GM21825 (cell line): ENCODE data around the gene MVB12B.

Experiments used
- ATAC-seq: cut with Tn5 transposase; IDR thresholded peaks from one replicate; pipeline ENCODE4 v1.9.1; 2021; ENCODE audit warnings: mild to moderate bottlenecking, moderate library complexity; ENCODE audit not compliant: unreplicated experiment

MVB12B gene

DNA sequence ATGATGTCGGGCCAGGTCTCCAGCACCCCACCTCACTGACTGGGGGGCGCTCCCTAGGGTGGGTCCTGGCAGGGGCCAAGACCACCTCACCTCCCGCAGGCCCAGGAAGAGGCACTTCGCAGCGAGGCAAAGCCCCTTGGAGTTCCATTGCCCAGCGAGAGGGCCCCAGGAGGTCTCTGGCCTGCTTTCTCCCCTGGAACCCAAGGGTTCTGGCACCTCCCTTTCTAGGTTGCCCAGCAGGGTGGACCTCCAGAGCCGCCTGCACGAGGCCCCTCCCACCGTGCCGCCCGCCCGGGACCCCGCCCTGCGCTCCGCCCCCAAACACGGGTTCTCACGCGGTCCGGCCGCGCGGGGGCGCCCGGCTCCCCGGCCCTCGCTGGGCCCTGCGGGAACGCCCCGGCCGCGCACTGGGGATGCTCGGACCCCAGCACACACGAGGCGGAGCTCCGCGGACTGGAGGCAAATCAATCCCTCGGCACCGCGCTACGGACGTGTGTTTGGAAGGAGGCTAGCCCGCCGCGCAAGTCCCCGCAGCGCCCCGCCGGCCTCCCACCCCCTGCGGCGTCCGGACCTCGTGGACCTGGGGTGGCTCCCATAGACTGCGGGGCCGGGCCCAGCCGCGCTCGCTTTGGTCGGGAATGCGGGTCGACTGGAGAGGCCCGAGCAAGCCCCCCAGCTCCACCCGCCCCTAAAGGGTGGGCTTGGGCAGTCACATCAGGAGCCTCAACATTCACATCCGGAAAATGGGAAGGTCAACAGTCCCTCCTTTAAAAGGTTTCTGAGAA is 187.6 kb downstream of the MVB12B start:
- ATAC-seq, result no peak

DNA sequence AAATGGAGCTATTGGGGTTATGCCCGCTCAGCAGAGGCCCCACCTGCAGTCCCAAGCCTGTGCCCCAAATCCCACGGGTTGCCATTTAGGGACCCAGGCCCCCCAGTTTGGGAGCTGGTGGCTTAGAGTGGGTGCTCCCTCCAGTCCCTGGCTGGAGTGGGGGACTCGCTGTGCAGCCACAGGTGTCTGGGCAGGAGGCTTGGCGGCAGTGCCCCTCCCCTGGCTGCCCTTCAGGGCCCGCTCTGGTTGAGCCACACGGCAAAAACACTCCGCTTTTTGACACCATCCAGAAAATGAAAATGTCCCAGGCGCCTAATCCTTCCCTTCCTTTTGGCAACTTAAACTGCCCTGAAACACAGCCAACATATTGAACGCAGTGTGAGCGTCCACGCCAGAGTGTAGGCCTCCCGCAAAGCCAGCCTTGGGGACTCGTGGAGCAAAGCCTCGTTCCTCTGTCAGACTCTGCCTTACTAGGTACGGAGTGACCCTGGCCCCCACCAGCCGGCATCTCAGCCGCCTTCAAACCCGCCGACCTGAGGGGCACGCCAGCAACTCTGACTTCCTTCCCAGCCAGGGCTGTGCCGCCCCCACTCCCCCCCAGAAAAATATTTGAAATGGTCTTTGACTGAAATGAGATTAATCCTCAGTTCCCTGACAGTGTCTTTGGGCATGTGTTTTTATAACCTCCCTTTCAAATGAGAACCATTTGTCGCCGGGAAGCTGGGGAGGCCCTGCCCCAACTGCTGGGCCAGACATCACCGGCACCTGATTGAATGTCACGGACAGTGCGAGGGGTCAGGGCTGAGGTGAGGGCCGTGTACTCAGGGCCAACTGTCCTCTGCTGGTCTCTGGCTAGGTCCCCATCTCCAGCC is 188.6 kb downstream of the MVB12B start:
- ATAC-seq, result no peak

DNA sequence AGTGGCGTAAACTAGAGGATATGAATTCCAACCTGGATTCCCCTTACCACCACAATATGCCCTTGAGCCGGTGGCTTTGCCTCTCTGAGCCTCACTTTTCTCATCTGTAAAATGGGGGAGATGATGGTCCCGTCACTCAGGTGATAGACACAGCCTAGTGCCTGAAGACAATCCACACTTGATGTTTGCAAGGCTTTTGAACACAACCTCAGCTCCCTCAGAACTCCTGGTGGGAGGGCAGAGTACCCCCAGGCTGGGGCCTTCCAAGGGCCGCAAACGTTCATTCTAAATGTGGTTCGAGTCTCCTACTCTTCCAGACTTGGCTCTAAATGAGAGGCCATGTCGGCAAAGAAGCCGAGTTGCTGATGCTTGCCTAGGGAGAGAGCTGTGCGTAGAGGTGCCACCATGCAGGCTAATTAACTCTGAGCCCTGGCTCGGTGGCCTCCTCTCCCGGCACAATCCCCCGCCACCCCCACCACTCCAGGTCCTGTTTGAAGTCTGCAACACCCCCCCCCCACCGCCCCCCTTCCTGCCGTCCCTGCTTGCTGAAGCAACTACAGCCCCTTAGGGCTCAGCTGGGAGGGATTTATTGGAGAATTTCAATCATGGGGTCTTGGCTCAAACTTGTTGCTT is 189.4 kb downstream of the MVB12B start:
- ATAC-seq, result no peak

DNA sequence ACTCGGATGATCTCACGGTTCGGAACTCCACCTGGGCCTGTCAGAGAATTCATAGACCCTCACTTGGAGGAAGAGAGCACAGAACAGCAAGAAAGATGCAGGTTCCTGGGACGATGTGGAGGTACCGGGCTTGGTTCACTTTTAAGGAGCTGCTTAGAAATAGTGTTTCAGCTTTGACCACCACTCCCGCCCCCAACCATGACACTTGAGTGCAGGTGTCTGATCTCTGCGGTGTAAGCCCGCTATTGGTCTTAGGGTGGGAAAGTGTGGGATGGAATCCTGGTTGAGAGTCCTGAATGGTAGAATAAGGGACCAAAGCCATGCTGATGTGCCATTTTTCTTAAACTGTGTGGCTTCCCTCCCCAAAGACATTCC is 189.9 kb downstream of the MVB12B start:
- no peak for ATAC-seq

DNA sequence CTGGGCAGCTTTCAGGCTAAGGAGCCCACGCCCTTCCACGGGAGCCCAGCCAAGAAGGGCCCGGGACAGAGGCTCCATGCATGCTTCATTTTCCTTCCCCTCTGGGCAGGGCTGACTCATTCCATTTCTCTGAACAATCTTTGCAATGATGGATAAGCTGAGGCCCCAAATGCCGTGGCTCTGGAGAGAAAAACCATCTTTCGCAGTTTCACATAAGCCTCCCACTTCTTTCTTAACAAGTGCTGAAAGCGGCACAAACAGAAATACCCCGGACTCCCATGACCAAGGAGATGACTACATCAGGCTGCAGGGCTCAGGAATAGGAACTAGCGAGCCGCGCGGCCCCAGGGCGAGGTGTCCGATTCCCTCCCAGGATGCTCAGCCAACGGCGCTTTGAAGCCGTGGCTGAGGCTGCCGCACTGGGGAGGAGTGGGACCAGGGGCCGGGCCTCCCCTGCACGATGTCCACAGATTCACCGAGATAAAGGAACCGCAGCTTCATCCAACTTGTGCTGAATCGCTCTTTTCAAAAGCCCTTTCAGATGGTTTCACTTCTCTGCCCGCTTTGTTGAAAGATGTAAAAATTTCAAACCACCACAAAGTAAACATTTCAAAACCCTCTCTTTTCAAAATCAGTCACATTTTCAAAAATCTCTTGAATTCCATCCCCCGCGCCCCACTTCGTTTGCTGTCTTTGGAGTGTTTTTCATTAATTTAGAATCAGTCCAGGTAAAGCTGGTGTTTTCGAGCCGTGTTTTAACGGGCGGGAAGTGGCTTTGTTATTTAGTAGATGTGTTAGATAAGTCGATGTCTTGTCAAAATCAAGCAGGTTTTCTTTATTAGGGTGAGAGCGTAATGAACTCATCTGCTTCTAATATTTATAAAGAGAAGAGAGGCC is 190.6 kb downstream of the MVB12B start:
- ATAC-seq, result no peak

DNA sequence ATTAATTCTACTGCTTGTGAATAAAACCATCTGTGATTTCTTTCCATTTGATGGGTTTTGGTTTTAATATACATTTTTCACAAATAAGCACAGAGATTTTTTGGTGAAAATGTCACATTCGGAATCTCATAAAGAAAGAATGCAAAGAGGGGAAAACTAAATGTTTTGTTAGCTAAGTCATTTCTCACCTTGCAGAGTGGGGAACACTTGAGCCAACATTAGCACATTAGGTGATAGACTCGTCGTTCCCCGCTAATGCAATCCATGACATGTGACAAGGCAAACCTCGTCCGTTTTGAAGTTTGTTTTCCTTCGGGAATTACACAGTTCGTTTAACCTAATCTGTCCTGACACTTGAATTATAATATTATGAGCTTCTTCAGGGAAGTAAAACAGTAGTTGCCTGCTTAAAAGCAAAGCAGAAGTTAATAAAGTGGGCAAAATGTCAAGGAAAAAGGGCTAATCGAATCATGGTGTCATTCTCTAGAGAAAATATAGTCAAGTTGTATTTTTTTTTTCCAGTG is 191.3 kb downstream of the MVB12B start:
- no peak for ATAC-seq

DNA sequence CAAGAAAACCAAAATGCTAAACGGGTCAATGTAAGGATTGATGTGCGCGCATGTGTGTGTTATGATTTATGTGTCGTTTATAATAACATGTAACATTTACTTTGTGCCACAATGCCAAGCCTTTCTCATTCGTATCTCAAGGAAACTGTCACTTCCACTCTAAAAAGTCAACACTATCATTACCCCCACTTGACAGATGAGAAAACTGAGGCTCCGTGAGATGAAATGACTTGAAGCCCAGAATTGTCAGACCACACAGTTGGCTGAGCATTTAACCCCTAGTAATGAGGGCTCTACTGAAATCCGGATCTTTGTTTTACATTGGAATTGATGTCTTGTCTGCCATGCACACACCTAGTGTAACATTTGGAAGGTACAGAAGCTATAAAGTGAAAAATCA is 192.1 kb downstream of the MVB12B start:
- no peak for ATAC-seq

DNA sequence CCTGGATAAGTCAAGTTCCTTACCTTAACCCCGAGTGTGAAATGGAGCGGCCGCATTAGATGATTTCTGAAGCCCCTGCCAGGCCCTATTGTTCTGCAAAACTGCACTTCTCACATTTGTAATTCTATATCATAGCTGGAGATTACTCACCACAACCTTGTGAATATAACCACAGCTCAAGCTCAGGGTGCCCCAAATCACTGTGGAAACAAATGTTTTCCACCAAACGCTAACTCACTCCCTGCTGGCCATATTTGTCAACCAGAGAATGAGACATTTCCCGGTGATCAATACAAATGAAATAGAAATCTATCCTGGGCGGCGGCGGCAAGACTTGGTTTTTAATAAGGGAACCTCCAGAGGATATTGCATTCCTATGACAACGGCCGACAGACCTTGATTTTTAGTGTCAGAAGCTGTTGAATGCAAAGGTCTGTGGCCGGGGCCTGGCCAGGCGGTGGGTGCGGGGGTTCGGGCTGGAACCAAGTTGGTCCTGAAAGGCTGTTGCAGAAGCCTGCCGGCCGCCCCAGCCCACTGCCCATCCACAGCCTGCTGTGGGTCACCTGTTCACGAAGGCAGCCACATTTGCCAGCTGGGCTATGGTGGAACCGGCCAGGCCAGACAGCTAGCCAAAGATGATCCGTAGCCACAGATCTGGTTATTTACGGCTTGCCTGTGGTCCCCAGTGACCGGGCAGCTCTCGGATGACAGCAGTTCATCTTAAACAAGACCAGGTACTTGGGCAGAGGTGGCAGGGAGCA is 193.2 kb downstream of the MVB12B start:
- ATAC-seq, result no peak

DNA sequence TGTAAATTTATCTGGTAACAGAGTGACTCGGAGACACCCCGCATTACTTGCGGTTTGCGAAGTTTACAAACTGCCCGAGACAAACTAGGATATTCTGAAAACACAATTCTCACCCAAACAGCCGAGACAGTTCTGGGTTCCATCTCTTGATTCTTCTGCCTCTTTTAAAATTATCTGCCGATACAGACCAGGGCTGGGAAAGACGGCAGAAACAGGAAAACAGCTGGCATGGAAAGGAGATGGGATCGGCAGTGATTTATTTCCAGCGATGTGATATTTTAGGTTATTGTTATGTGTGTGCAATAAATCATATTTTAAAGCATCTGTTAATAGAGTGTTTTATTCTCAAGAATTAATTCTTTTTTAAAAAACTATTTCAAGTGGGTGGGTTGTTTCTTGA is 193.8 kb downstream of the MVB12B start:
- no peak for ATAC-seq

DNA sequence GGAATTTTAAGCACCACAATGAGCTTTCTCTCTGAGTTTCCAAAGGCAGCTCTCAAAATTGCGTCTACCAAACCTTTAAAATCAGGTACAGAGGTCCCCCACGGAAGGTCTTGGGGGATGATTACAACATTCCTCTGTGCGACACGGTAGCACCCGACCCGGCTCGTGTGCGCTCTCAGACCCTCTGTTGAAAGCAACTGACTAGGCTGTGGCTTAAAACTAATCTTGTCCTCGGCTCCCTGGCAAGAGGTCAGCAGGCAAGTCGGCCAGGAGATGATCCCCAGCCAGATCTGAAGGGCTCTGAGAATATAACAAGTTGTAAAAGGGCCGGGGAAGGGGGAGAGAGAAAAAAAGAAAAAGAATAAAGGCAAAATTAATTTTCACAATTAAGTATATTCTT is 194.5 kb downstream of the MVB12B start:
- ATAC-seq, result no peak

DNA sequence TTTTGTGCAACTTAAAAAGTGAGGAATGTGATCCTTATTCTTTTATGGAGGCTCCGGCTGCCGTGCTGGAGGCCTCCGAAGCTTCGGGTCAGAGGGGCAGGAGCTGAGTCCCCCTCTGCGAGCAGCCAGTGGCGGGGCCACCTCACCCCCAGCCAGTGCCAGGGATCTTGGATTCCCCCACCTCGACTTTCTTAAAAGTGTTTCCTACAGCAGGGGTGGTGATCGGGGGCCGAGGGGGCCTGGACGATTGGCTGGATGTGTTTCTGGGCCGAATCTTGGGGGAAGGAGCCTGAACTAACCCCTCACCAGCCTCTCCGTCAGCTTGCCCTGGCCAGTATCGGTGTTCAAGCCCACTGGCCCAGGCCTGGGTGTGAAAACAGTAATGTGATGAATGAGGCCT is 194.9 kb downstream of the MVB12B start:
- ATAC-seq, result no peak

DNA sequence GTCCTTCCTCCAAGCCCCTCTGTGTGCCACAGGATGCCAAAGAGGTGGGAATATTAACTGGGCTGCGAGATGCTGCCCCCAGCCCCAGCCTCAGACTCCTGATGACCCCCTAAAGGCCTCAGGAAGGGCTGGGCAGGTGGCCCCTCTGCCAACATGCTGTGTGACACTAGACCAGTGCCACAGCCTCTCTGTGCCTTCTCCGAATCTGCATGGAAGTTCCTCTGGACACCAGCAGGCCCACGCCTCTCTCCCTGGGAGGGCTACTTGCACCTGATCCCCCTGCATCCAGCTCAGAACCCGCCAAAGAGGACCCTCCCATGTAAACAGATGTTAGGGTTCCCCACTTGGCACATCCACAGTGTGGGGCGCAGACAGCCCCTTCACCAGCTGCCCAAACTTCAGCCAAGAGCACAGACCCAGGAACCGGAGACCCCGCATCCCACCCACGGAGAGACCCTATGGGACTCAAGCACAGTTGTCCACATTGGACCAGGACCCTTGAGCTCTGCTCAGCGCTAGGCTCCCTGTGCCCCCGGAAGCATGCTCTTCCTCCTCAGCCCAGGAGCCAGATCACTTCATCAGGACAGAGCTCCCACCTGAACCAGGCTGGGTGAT is 195.5 kb downstream of the MVB12B start:
- ATAC-seq, result no peak

DNA sequence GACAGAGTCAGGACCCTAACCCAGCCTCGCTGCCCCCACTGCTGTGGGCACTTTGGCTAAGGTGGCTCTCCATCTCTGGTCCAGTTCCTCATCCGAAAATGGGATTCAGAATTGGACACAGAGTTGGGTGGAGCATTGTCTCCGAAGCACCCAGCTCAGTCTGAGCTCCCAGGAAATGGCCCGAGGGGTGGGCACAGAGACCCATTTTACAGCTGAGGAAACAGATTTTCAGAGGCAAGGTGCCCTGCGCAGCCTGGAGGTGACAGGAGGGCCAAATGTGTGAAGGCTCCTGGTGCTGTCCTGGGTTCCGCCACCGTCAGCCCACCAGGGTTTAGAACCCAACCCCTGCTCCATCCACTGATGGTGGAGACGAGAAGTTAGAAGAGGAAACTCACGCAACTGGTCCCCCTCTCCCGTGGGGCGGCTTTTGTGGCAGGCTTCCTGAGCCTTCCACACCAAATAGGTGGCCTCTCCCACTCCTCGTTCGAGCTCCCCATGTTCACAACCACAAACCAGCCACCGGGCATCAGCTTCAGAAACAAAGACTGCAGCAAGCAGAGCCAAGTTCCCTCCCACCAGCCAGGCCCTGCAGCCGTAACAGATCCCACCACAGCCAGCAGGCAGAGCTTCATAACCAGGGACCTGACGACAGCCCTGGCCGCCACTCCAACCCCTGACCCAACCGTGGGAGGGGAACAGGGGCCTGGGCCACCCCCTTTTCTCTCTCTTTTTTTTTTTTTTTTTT is 196.2 kb downstream of the MVB12B start:
- ATAC-seq, result no peak

DNA sequence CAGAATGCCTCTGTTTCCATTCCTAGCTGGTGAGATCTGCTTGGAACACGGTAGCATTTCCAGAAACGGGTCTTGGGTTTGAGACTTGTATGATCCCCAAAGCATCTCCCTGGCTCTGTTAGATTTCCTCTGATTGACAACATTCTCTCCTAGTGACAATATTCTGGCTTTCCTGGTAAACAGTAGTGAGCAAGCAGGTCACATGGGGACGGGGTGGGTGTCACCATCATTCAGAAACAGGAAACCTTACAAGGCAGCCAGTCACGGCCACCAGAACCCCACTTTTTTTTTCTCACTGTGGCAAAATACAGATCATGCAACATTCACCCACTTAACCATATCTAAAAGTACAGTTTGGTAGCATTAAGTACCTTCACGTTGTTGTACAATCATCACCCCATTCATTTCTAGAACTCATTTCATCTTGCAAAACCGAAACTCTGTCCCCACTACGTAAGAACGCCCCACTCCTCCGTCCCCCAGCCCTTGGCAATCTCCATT is 197.0 kb downstream of the MVB12B start:
- ATAC-seq, result no peak

DNA sequence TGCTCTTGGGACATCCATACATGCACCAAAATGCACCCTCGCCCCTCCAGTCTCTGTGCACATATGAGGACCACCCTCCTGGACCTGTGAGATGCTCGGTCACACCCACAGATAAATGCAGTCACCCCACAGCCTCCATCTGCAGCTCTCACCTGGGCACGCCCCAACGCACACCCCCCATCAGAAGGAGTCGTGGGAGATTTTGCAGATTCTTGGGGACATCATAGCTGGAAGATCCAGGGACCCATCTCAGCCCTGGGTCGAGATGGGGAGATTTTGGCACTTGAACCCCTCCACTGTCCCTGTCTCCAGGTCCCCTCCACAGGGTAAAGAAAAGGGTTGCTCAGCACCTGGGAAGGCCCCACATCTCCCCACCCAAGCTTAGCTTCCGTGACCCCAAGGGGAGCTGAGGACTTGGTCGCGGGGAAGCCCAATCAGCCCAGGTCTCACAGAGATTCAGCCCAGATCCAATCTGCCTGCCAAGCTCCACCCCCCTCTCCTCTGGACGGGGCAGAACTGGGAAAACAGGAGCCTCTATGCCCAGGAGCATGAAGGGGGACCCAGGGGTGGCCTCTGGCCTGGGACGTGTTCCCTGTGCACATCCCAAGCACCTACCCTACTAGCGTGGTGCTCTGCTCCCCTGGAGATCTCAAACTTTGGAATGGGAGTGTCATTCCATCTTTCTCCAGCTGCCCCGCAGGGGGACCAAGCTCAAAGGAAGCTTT is 197.9 kb downstream of the MVB12B start:
- ATAC-seq, result no peak

DNA sequence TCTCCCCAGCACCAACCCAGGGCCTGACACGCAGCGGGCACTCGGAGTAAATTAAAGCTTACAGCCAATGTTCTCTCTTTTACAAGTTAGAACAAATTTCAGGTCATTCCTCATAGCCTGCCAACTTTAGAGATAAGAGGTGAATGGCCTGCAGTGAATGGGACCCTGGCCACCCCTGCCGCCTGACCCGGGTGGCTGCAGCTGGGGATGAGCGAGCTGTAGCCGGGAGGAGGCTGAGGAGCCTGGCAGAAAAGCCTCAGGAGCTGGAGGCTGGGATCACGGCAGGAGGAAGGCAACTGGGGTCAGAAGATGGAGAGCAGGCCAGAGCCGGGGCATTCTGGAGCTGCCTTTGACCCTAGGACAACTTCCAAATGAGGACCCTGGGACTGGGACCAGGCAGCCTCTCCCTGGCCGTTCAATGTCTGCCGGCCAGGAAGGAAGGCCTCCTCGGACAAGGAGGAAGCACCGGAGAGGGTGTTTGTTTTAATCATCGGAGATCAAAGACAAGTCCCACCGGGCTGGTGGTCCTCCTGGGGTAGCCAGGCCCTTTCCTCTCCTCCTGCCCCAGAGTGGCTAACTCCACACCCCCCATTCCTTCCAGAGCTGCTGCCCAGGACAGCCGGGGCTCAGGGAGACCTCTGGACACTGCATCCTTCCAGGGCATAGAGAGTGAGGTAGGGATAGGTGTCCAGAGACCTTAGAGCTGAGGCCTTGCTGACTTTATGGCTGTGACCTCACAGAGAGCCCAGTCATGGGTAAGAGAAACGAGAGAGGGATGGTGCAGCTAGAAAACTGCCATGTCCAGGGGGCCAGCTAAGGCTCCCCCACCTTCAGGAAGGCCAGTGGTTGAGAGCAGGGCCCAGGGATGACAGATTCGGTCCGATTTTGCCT is 199.8 kb downstream of the MVB12B start:
- ATAC-seq, result no peak
